ENCODE measurements around the gene ROMO1.
A peak's percentile ranks its signal among the peaks of the same experiment; 100 is the strongest.

The ROMO1 gene
- total RNA-seq, result 19.3 to 27.2 reads per million in 2 experiments

DNA sequence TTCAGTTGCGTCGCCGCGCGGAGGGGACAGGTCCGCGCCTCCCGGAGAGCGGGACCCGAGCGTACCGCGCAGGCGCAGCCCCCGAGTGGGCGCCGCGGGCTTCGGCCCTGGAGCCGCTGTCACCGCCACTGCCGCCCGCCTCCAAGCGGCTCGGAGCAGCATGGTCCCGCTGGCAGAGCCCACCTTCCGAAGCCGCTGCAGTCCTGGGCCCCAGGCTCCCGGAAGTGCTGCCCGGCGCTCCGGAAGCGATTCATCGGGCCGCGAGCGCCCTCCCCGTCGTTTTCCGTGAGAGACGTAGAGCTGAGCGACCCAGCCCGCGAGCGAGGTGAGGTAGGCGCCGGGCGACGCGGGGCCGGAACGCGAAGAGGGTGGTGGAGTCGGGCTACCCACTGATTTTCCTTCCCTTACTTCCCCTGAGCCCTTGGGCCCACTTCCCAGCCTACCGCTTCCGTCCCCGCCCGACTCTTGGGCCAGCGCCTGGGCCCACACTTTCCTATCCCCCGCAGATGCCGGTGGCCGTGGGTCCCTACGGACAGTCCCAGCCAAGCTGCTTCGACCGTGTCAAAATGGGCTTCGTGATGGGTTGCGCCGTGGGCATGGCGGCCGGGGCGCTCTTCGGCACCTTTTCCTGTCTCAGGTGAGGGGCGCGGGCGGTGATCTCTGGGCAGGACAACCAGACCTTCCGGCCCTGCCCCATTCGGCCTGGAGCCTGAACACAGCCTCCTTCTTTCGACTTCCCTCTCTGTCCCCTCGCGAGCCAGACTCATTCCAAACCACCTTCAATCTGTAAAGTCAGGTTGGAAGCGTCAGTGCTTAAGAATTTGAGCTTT is at the start of gene ROMO1, which contains the start of gene NFS1:
Gene ROMO1 (plus strand): TSS at position 279 of the 830 bp plus-strand sequence. CDS start 228 bp downstream, at position 507.
Gene NFS1 (minus strand): TSS at position 226 of the 830 bp plus-strand sequence. CDS start 64 bp downstream, at position 162.
- peak; percentile 82 for DNase-seq (ENCODE audit: low read depth)

DNA sequence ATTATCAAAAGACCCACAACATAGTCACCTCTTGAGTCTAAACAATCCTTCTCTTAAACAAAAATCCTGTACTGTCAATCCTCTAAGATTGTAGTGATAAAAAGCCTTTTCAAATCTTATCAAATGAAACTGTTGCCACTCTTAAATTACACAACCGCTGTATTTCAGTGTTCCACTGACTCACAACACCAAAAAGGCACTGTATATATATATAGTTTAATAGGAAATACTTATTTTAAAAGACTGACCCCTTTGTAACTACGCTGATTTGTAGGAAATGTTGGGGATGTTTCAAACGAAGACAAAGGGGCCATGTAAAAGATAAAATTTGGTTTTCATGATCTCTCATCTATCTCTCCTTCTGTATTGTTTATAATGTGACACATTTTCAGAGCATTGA is 48.6 kb upstream of the ROMO1 start:
- no peak for DNase-seq (ENCODE audit: low read depth)

DNA sequence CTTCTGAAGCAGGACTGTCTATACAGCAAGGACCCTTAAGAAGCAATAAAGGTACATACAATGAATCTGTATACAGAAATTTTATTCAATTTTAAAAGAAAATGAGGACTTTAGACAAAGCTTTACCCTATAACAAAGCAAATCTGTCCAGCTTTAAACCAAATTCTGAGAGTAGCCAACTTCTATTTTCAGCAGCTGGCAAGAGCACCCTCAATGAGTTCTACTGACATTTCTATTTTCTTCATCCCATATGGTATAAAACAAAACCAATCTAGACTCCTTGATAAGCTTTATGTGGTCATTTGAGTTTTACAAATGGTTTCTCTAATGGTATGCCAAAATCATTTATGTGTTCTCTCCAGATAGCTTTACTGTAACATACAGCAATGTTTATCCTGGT is 47.2 kb upstream of the ROMO1 start:
- no peak for DNase-seq (ENCODE audit: low read depth)

DNA sequence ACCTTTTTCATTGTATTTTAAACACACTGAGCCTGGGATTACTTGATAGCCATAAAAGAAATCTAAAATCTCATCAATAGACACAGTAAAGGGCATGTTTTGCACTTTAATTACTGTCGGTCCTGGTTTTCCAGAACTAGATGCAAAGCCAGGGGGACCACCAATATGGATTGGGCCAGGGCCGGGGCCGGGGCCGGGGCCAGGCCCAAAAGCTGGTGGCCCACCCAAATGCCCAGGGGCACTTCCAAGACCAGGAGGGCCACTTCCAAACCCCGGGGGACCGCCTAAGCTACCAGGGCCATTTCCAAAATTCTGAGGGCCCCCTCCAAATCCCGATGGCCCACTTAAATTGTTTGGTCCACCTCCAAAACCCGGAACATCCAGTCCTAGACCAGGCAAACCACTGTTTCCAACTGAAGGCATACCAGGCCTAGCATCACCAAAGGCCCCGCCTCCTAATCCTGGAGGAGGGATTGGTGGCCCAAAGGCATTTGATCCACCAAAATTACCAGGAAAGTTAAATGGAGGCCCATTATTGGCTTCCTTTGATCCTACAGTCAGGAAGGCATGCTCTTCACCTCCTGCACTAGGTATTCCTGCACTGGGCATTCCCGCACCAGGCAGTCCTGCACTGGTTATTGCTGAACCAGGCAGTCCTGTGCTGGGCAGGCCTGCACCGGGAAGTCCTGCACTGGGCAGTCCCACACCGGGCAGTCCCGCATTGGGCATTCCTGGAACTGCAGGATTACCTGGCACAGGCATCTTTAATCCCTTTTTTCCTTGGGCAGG is 46.4 kb upstream of the ROMO1 start:
- no peak for DNase-seq (ENCODE audit: low read depth)

DNA sequence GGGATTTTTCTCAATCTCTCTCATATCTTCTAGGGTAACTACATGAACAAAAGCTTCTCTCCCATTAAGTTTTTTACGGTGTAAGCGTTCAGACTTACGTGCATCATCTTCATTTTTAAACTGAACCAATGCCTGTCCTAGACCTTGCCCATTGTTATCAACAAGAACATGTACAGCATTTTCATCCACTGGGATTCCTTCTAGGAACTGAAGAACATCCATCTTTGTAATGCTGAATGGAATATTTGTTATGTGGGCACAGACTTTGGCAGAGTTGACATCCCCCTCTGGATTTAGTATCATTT is 45.8 kb upstream of the ROMO1 start:
- DNase-seq (ENCODE audit: low read depth), result no peak

DNA sequence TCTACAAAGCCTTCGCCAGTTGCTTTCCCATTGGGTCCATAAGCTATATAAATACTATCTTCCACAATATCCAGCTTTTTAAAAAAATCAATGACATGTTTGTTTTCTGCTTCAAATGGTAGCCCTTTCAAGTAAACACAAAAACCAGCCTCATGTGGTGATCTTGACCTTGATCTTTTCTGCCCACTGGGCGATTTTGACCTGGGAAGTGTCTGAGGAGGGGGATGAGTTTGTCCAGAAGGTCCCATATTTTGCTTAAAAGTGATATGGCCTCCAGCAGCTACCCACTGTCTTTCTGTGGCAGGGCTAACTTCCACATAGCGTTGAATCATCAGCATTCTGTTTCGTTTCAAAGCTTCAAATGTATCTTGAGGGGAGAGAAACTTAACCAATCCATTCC is 45.3 kb upstream of the ROMO1 start:
- no peak for DNase-seq (ENCODE audit: low read depth)

DNA sequence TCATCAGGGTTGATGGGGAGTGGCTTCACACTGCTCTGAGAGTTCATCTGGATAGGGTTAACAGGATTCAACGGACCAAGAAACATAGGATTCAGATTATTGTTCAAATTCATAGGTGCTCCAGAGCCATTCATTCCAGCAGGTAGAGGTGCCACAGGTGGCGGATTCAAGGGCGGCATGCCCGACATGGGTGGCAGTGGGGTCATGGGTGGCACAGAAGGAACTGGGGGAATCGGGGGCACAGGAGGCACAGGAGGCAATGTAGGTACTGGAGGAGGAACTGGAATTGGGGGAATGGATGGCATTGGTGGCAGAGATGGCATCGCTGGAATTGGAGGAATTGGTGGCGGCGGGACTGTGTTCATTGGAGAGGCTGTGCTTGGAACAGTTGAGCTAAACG is 44.8 kb upstream of the ROMO1 start:
- DNase-seq (ENCODE audit: low read depth), result no peak

DNA sequence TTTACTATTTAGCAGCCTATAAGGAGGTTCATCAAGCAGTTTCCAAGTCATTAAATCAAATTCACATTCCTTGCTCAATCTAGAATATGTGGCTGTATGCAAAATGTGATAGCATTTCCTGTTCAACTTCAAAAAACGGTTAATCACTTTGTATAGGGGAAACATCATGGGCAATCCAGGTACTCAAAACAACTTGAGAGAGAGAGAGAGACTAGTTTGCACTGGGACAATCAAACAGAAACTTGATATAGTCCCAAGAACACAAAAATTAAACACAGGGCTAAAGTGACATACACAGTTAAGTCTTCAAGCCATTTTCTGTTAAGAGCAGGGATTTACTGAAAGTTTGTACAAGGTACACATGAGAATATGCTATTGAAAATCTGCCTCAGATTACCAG is 41.9 kb upstream of the ROMO1 start:
- no peak for DNase-seq (ENCODE audit: low read depth)

DNA sequence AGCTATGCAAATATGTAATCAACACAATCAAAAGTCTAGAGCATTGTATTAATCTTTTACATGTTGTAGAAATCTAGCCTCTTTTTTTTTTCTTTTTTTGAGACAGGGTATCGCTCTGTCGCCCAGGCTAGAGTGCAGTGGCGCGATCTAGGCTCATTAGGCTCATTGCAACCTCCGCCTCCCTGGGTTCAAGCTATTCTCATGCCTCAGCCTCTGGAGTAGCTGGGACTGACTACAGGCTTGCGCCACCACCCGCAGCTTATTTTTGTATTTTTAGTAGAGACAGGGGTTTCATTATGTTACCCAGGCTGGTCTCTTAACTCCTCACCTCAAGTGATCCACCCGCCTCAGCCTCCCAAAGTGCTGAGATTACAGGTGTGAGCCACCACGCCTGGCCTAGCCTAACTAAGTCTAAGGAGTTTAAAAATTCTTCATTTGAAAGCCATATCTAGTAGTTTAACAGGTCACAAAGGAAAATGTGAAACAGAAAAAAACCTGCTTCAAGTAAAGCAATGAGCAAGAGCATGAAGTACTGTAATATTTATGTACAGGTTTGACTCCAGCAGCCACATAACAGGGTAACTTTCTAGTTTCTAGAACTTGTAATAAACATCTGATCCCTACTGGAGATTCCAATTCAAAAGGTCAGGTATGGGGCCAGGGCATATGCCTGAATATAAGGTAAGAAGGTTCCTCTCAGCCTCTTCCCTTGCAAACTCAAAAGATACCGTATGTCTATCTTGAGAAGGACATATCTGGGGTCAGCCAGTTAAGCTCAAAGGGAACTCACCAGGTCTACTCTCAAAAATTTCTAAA is 38.9 kb upstream of the ROMO1 start:
- DNase-seq (ENCODE audit: low read depth), result no peak

DNA sequence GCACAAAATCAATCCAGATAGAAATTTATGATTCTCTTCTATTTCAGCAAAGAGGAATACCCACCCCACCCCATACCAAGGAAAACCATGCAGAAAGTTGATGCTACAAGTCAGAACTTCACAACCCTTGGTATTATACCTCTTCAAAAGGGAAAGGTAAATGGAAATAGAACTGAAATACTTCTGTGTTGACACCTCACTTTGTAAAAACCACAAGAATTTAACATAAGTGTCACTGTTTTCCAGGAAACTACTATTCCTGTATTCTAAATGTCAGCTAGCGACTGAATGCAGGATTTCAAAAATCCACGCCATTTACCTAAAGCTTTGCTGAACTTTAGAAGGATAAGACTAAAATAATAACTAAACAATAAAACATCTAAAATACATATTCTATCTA is 38.2 kb upstream of the ROMO1 start:
- no peak for DNase-seq (ENCODE audit: low read depth)

DNA sequence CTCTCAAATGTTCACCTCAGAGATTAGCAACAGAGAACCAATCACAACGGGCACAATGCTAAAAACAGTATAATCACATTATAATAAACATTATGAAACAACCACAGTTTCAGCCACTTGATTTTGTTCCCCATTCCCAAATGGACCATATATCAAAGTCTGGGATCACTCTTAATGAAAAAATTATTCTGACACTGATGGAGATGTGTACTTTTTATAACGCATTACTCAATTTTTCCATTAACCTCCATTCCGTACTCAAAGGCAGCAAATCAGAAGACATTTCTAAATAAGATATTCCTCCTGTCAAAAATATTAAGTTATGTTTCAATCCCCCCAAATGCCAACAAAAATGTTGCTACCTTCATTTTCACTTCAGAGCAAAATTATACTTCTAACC is 37.3 kb upstream of the ROMO1 start:
- DNase-seq (ENCODE audit: low read depth), result no peak

DNA sequence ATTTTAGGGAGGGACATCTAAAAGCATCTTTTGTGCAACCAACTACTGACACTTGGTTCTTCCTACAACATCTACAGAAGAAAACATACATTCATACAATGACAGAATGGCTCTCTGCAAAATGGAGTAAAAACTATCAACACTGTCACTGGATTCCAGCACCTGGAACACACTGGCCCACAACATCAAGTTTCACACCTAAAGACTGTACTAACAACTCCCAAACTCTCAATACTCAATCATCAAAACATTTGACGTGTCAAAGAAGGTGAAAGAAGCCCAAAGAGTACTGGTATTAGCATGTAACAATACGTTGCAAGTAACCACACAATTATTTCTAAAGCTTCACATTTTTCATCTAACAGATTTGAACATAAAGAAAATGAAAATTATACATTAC is 36.7 kb upstream of the ROMO1 start:
- no peak for DNase-seq (ENCODE audit: low read depth)

DNA sequence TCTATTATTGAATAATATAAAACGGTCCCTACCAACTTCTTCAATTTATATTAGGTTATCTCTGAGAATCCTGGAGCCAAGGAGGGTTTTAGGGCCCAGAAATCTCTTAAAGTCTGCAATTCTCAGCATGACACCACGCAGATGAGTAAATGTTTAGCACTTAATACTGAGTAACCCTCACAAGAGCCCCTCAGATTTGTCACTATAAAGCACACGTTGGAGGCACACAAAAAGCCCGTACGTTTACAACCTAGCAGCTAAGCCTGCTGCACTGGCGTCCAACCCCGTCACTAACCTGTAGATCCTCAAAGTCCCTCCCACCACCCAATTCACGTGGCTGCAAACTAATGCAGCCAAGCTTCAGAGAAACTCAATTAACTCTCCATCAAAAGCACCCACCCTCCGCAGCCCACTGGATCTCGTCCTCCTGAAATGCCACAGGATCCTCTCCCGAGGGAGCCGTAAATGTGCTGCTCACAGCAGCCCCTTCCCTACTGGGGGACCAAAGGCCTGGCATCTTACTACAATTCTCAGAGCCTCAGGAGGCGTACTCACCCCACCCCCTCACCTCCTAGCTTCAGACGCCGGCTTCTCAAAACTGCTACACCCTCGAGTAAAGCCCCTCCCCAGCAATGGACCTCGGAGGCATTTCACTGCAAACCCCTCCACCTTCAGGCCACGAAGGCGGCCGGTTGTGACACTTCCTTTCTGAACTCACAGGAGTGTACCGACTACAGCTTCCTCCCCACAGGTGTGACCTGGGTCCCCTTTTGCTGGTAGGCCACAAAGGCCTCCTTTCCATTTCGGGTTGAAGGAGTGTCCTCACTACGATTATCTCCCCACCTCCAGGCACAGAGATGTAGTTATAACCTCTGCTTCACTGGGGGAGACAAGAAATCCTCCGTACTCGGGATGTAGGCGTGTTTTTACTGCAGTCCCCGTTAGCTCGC is 35.4 kb upstream of the ROMO1 start:
- peak; percentile 56 for DNase-seq (ENCODE audit: low read depth)

DNA sequence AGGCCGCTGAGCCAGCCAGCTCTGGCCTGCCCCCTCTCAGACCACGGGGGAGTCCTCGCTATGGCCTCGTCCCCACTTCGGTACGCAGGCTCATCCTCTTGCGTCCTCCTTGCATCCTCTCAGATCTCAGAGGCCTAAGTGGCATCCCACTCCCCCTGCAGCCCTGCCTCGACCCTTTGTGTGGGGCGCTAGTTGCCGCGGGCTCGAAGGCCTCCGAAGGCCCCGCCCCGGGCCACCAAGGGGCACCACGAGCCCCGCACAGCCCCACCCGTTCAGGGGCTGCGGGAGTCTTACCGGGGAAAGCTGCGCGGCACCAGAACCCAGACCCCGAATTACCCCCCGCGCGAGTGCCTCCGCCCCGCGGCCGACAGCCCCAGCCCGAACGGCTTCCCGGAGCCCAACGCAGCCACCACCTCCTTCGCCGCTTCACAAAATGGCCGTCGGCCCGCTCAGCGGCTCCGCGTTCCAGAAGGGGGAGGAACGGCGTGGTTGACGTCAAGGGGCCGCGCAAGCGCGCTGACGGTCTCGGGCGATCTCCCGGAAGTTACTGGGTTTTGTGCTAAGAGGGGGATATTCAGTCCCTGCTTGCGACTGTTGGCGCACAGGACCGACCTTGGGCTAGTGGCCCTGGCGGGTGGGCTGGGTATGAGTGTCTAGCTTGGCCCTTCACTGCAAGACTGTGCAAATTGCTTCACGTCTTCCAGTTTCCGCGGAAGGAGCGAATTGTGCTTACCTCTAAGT is 34.6 kb upstream of the ROMO1 start, which contains the start of the genes CPNE1 and RBM12:
Gene CPNE1 (minus strand): TSS at position 435 of the 741 bp plus-strand sequence. CDS start 31,977 bp downstream, outside the sequence.
Gene RBM12 (minus strand): TSS at position 435 of the 741 bp plus-strand sequence. CDS start 9,578 bp downstream, outside the sequence.
- peak; percentile 89 for DNase-seq (ENCODE audit: low read depth)

DNA sequence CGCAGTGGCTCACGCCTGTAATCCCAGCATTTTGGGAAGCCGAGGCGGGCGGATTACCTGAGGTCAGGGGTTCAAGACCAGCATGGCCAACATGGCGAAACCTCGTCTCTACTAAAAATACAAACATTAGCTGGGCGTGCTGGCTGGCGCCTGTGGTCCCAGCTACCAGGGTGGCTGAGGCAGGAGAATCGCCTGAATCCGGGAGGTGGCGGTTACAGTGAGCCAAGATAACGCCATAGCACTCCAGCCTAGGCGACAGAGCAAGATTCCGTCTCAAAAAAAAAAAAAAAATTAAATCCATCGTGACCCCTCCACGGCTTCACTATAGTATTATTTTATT is 33.3 kb upstream of the ROMO1 start:
- DNase-seq (ENCODE audit: low read depth), result no peak

DNA sequence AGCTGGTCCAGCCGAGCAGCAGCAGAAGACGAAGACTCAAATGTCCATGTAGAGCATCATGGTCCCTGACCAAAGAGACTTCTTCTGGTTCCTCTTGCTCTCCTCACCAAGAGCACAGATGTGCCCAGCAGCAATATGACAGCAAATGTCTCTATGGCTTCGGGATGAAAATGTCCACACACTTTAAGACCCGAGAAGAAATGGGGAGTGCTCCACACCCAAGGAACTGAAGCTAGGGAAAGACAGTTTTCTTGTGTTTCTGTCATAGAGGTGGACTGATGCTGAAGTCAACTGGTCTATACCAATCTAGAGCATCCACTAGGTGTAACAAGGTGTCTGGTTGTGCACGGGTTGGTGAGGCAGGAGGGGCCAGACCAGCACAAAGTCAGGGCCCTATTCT is 30.0 kb upstream of the ROMO1 start:
- no peak for DNase-seq (ENCODE audit: low read depth)

DNA sequence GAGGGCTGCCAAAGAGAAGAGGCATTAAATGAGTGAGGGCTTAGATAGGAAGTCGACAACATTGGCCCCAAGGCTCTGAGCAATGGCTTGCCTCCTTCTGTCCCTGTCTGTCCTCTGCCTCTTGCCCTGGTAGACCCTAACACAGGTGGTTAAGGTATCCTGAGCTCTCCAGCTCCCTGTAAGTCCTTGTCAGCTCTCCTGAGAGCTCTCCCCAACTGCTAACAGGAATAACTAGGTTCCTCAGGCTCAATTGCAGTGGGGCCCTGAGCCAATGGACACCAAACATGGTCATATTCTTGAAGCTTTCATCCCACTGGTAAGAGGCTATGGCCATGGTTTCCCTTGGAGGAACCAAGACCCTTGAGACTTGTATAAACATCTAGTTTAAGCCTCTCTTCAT is 29.5 kb upstream of the ROMO1 start:
- DNase-seq (ENCODE audit: low read depth), result no peak

DNA sequence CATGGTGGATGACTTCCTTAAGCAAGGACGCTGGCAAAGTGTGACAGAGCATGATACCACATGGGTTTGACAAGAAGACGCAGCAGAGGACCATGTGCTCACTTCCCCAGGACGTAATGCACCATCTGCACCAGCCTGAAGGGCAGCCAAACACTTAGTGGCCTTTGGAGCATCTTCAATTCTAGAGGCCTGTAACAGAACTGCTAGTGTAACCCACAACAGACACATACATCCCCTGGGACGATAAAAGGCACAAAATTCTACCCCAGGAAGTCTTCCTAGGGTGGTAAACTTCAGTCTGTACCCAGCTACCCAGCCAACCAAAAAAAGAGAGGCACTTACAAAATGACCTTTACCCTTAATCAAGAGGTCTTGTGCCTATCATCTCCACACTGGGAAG is 25.3 kb upstream of the ROMO1 start:
- DNase-seq (ENCODE audit: low read depth), result no peak

DNA sequence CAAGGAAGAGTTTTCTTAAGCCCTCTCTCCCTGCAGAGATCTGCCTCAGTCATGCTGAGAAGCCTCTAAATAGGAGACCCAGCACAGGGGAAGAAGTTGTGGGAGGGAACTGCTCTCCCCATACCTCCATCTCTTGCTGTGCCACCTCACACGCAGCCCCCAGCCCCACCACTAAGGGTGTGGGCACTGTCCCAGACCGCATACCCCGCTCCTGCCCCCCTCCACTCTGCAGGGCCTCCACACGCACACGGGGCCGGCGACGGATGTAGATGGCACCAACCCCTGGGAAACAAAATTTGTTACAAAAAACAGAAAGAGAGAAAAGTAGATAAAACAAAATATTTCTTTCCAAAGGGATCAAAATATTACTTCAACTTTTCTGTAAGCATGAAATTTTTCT is 24.3 kb upstream of the ROMO1 start:
- no peak for DNase-seq (ENCODE audit: low read depth)

DNA sequence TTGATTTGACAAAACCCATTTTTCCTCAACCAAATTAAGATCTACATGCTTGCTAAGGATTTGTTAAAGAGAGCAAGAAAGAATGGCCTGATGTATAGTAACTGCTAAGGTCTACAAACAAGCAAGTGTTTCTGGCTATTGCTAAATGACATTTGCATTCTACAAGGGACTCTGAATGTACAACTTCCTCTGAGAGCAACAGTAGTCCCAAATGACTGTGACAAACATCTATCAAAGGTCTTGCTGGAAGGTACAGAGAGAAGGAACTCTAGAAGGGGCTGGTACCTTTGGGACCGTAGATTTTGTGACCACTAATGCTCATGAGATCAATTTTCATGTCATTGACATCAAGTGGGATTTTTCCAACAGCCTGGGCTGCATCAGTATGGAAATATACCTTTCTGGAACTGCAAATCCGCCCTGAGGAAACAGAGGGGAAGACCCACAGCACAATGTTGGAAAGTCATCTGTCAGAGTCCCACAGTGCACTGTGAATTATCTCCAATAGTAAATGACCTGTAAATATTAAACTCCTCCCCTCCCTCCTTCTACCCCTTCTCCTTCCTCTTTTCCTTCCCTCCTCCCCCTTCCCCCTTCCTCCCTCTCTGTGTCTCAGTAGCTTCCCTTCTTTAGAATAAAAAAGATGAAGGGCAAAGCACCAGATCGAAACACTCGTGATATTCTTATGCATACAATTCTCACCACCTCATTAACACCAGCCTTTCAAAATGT is 18.6 kb upstream of the ROMO1 start:
- DNase-seq (ENCODE audit: low read depth), result no peak

Measured in T follicular helper cell (primary cell).